OCI-LY1 (cell line): ENCODE data around the gene AAR2.
A peak's percentile ranks its signal among the peaks of the same experiment; 100 is the strongest.

Source experiments
- H2AFZ ChIP-seq: fragments of 200-600 bp; sonication (generic), shearing (Covaris generic); 2 replicates; pipeline ENCODE4 v1.6.0; 2014; ENCODE audit warnings: antibody characterized with exemption, mild to moderate bottlenecking, low read length
- H3F3A ChIP-seq: fragments of 200-600 bp; sonication (generic), shearing (Covaris generic); 2 replicates; pipeline ENCODE4 v1.6.0; 2014; ENCODE audit warnings: mild to moderate bottlenecking, antibody characterized with exemption, low read length, moderate library complexity; ENCODE audit not compliant: insufficient read depth
- H3K27ac ChIP-seq: fragments of 200-600 bp; sonication (generic); 2 replicates; pipeline ENCODE4 v1.5.1; 2014; ENCODE audit warnings: low read length, mixed run types, mild to moderate bottlenecking, low read depth; ENCODE audit not compliant: poor library complexity, severe bottlenecking
- H3K27me3 ChIP-seq: fragments of 200-600 bp; sonication (generic); 2 replicates; pipeline ENCODE4 v1.6.0; 2014; ENCODE audit warnings: antibody characterized with exemption, mild to moderate bottlenecking, low read length, moderate library complexity; ENCODE audit not compliant: insufficient read depth
- H3K36me3 ChIP-seq: fragments of 200-600 bp; sonication (generic); 2 replicates; pipeline ENCODE4 v1.6.1; 2014; ENCODE audit warnings: mild to moderate bottlenecking, antibody characterized with exemption, low read length, moderate library complexity, mixed read lengths; ENCODE audit not compliant: insufficient read depth
- H3K4me1 ChIP-seq: fragments of 200-600 bp; sonication (generic); 2 replicates; pipeline ENCODE4 v1.5.1; 2014; ENCODE audit warnings: mild to moderate bottlenecking, low read length, moderate library complexity; ENCODE audit not compliant: insufficient read depth, severe bottlenecking
- H3K4me2 ChIP-seq: fragments of 200-600 bp; sonication (generic), shearing (Covaris generic); 2 replicates; pipeline ENCODE4 v1.6.1; 2014; ENCODE audit warnings: low read length
- H3K4me3 ChIP-seq: fragments of 200-600 bp; sonication (generic); 2 replicates; pipeline ENCODE4 v1.5.1; 2014; ENCODE audit warnings: low read length, low read depth, mild to moderate bottlenecking, mixed read lengths; ENCODE audit not compliant: poor library complexity, severe bottlenecking
- H3K79me2 ChIP-seq: fragments of 200-600 bp; shearing (Covaris generic); 2 replicates; pipeline ENCODE4 v1.6.1; 2016; ENCODE audit warnings: mixed run types, low read length, mixed read lengths; ENCODE audit not compliant: insufficient read depth
- H3K9ac ChIP-seq: fragments of 200-600 bp; sonication (generic), shearing (Covaris generic); 2 replicates; pipeline ENCODE4 v1.6.1; 2014; ENCODE audit warnings: mild to moderate bottlenecking, low read length, mixed read lengths
- H3K9me2 ChIP-seq: fragments of 200-600 bp; sonication (generic), shearing (Covaris generic); 2 replicates; pipeline ENCODE4 v1.6.1; 2014; ENCODE audit warnings: low read depth, mild to moderate bottlenecking, low read length, mixed read lengths
- H3K9me3 ChIP-seq: fragments of 200-600 bp; shearing (Covaris generic); 2 replicates; pipeline ENCODE4 v1.6.1; 2014; ENCODE audit warnings: low read length, mixed read lengths
- H4K20me1 ChIP-seq: fragments of 200-600 bp; sonication (generic), shearing (Covaris generic); 2 replicates; pipeline ENCODE4 v1.6.0; 2016; ENCODE audit warnings: mild to moderate bottlenecking, low read length; ENCODE audit not compliant: insufficient read depth
- EZH2 ChIP-seq: fragments of 200-600 bp; sonication (generic), shearing (Covaris generic); IDR thresholded peaks from 2 replicates; pipeline ENCODE4 v1.8.0; 2017; ENCODE audit warnings: borderline replicate concordance, mixed run types, mild to moderate bottlenecking, antibody characterized with exemption, low read length, moderate library complexity, mixed read lengths
- TF ChIP-seq, protein P1 (sequence below): fragments of 200-600 bp; sonication (generic), shearing (Covaris generic); IDR thresholded peaks from 2 replicates; pipeline ENCODE4 v1.5.1; 2017; ENCODE audit warnings: mild to moderate bottlenecking, antibody characterized with exemption, low read length, moderate library complexity, mixed read lengths

AAR2 gene

DNA sequence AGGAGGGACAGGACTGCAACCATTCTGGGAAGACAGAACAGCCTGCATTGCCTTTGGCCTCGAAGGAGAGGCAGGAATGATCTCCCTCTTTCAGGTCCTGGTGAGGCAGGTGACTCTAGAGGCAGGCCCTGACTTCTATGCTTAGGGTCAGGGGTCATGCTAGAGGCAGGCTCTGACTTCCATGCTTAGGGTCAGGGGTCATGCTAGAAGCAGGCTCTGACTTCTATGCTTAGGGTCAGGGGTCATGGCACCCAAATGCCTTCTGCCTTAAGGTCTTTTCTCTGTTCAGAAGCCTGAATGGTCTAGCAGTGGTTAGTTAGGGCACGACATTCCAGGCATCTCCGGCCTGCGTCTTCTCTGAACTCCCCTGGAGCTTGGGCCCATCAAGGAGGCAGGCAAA, 35.1 kb upstream of the AAR2 start:
- Histone ChIP-seq H3K9ac (no peak overlapping the region), H2AFZ (no peak overlapping the region), H3K4me2 (no peak overlapping the region), H3K4me3 (no peak overlapping the region), H3K79me2 (no peaks in the 10 kb centered on the region), H4K20me1 (no peaks in the 10 kb centered on the region), H3K4me1 (no peaks in the 10 kb centered on the region), H3F3A (no peaks in the 10 kb centered on the region), H3K36me3 (no peaks in the 10 kb centered on the region), H3K9me3 (no peaks in the 10 kb centered on the region), H3K27ac (no peak overlapping the region), H3K27me3 (peaks cover 16% of the 10 kb centered on the region; the same call in 1 of the 2 replicates), H3K9me2 (no peaks in the 10 kb centered on the region)
- TF ChIP-seq, protein P1, sequence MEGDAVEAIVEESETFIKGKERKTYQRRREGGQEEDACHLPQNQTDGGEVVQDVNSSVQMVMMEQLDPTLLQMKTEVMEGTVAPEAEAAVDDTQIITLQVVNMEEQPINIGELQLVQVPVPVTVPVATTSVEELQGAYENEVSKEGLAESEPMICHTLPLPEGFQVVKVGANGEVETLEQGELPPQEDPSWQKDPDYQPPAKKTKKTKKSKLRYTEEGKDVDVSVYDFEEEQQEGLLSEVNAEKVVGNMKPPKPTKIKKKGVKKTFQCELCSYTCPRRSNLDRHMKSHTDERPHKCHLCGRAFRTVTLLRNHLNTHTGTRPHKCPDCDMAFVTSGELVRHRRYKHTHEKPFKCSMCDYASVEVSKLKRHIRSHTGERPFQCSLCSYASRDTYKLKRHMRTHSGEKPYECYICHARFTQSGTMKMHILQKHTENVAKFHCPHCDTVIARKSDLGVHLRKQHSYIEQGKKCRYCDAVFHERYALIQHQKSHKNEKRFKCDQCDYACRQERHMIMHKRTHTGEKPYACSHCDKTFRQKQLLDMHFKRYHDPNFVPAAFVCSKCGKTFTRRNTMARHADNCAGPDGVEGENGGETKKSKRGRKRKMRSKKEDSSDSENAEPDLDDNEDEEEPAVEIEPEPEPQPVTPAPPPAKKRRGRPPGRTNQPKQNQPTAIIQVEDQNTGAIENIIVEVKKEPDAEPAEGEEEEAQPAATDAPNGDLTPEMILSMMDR: no peak
- TF ChIP-seq EZH2: no peak

DNA sequence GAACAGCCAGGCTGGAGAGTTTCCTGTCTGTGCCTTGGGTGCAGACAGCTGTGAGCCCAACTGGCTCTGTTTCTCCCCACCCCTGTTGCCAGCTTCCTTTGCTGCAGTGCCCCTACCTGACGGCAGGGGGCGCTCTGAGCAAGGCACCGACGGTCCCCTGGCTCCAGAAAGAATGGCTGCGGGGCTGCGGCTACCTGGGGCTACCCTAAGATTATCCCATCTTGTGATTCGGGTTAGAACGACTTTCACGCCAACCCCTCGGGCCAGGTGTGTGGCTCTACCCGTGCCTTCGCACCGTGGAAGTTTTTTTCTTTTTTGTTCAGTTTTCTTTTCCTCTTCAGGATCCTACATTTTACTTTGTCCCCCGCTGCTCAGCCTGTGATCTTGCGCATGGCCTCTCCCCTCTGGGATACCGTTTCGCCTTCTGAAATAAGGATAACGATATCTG, 33.4 kb upstream of the AAR2 start:
- Histone ChIP-seq H3K9ac (no peak overlapping the region), H3K9me3 (no peaks in the 10 kb centered on the region), H3K4me1 (no peaks in the 10 kb centered on the region), H3K4me2 (no peak overlapping the region), H3K27ac (no peak overlapping the region), H3F3A (no peaks in the 10 kb centered on the region), H3K36me3 (no peaks in the 10 kb centered on the region), H3K27me3 (peaks cover 15% of the 10 kb centered on the region; the same call in 1 of the 2 replicates), H3K9me2 (no peaks in the 10 kb centered on the region), H3K4me3 (no peak overlapping the region), H2AFZ (no peak overlapping the region), H4K20me1 (no peaks in the 10 kb centered on the region), H3K79me2 (no peaks in the 10 kb centered on the region)
- TF ChIP-seq EZH2: no peak
- TF ChIP-seq, protein P1: peak; percentile 92

DNA sequence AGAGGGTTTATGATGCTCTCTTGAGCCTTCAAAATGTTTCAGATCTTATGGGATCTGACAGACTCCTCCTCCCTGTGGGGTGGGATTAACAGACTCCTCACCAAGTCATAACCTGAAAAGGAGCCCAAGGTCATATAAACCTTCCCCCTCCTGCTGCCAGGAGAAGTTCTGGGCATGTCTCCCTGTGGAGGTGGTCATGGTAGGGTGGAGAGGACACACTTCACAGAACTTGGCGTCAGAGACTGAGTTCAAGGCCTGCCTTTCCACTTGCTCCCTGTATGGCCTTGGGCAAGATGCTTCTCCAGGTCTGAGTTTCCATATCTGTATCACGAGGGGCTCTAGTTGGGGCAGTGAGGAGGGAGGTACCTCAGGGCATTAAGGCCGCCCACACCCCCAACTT, 32.4 kb upstream of the AAR2 start:
- Histone ChIP-seq H3F3A (no peaks in the 10 kb centered on the region), H3K79me2 (no peaks in the 10 kb centered on the region), H3K4me1 (no peaks in the 10 kb centered on the region), H3K27me3 (peaks cover 18% of the 10 kb centered on the region; the same call in 1 of the 2 replicates), H3K36me3 (no peaks in the 10 kb centered on the region), H2AFZ (no peak overlapping the region), H3K27ac (no peak overlapping the region), H3K9ac (no peak overlapping the region), H3K9me2 (no peaks in the 10 kb centered on the region), H3K9me3 (no peaks in the 10 kb centered on the region), H4K20me1 (no peaks in the 10 kb centered on the region), H3K4me3 (no peak overlapping the region), H3K4me2 (no peak overlapping the region)
- TF ChIP-seq, protein P1: no peak
- no peak for TF ChIP-seq EZH2
